CD4-positive, alpha-beta T cell treated with Interleukin-17A for 1 hour (primary cell): ENCODE measurements around the gene SLC35E3.

Experiments used
- DNase-seq: peaks from one replicate; pipeline ENCODE4 v3.0.0-alpha.2; 2020

Gene SLC35E3

DNA sequence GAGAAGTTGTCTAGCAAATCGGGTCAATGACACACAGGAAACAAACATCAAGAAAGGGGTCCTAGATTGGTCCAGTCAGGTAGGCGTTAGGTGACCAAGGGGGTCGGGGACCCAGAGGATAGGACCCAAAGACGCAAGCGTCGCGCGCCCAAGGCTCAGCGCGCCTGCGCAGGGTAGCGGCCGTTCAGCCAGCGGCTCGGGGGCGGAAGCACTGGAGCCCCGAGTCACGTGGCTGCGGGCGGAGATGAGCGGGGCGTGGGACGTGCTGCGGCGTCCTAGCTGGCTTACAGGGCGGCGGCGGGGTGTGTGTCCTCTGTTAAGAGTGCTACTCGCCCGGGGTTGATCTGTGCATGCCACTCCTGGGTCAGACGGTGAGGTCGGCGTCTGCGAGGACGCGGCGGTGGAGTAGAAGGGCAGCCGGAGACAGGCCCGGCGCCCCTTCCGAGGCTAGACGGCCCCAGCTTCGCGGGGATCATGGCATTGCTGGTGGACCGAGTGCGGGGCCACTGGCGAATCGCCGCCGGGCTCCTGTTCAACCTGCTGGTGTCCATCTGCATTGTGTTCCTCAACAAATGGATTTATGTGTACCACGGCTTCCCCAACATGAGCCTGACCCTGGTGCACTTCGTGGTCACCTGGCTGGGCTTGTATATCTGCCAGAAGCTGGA is at the start of gene SLC35E3:
SLC35E3 (plus strand) TSS at position 273 of the 668 bp plus-strand sequence; CDS start at position 475, 202 bp downstream.
- DNase-seq: peak; percentile 91

DNA sequence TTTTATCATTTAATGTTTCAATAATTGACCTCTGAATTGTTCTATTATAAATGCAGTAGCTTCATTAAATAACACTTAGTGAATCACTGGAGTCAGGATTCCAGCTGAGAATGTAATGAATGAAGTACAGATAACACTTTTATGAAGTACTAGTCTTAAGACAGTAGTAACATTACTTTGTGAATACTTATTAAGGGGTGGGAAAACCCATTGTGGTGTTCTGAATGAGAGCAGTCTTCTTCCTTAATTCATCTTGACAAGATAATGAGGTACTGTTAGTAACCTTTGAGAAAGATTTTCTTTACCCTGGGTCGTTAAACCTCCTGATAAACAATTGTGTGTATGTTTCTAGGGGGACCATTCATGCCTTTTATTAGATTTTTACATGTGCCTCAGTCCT is 46.5 kb upstream of the SLC35E3 start:
- DNase-seq: no peak

DNA sequence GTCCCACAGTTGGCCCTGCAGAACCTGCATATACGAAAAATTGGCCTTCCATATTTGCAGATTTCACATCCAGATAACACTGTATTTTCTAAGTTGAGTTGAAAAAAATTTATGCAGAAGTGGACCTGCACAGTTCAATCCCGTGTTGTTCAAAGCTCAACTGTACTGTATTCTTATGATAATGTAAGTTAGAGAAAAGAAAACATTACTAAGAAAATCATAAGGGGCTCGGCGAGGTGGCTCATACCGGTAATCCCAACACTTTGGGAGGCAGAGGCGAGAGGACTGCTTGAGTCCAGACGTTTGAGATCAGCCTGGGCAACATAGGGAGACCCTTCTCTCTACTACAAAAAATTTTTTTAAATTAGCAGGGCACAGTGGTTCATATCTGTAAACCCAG is 18.2 kb upstream of the SLC35E3 start:
- no peak for DNase-seq

DNA sequence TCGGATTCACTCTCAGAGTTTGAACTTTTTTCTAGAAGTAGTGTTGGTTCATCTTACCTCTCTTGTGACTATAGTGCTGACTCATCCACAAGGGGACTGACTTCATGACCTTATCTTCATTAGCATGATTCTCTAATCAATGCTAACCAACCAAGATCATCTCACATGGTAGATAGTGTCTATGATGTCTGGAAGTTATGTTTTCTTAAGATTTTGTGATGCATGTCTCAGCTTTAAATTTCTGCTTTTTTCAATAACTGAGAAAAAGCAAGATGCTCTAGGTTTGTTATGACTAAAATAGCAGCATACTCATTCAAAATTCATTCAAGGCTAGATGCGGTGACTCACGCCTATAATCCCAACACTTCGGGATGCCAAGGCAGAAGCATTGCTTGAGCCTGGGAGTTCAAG is 12.3 kb upstream of the SLC35E3 start:
- no peak for DNase-seq

DNA sequence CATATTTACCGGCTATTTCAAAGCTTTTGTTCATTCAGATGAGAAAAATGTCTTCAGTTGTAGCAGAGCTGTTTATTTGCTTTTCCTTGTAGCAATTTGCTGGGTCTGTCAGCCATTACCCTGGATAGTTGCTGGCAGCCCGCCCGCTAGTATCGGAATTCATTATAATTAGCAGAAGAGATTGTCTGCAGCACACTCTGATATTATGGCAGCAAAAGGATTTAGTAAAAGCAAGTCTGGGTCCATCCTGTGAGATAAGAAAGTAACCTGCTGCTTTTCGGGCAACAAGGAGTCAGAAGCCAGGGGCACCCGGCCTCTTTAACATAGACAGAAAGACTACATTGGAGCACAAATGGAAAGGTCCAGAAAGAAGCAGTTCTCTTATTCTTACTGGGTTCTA is 6.1 kb upstream of the SLC35E3 start:
- DNase-seq: no peak

DNA sequence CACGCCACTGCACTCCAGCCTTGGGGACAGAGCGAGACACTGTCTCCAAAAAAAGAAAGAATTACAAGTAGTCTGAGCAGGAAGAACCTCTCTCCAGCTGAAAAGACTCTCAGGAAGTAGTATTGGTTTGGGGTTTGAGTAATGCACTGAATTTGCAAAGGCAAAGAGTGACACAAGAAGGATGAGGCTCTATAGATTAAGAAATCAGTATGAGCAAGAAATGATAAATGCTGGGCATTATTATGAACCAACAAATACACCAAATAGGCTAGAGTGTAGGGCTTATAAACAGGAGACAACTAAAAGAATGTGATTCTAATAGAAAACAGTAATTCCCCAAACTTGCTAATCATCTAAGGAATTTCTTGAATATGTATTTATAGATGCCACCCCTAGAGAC is 2.6 kb upstream of the SLC35E3 start:
- DNase-seq: no peak

DNA sequence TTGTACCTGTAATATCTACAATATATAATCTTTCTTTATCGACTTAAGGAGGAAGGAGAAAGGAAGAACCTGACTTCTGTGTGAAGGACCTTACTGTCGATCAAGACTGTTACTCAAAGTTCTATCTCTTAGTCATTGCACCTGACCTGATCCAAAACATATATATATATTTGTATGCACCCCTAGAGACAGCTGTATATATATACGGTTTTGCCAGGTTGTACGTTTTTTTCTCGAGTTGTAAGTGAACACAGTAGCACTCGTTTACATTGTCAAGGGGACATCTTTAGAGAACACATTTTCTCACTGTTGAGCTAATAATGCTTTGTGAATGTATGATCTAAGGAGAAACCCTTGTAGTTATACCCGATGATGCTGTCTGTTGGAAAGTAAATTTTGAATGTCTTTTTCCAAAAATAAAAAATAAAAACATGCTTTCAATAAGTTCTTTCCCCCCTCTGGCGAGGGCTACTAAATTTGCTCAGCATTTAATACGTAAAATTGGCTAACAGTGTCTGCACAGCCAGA is 536 bp upstream of the SLC35E3 start:
- DNase-seq: no peak

DNA sequence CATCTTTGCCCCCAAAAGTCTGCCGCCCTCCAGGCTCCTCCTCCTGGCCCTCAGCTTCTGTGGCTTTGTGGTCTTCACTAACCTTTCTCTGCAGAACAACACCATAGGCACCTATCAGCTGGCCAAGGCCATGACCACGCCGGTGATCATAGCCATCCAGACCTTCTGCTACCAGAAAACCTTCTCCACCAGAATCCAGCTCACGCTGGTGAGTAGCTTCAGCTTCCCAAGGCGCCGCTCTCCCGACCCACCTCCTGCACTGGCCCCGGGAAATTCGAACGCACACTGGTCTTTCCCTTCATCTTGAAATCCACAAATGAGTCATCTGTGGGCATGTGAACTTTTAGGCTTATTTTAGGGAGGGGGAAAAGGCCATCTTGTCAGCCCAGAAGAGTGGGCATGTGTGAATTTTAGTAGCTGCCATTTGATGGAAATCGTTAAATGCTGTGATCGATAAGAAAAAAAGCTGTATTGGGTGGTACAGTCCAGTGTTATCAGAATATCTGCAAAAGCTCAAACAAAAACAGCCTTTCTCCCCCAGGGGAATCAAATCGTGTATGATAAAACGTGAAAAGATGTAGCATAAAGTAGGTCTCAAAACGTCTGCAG is 700 bp downstream of the SLC35E3 start:
- DNase-seq: peak; percentile 25

DNA sequence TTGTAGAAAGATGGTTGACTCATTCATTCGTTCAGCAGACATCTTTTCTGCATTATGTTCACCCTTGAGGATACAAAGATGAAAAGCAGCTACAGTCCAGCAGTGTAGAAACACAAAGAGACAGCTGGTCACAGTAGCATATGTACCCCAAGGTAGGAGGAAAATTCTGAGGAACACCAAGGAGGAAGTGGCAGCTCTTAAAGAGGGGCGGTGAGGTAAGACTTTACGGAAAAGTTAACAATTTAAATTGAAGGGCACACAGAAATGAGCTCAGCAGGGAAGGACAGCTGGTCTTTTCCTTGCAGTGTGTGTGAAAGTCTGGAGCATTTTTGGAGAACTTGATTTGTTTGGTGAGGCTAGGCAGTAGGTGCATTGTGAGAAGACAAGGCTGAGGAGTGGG is 3.5 kb downstream of the SLC35E3 start:
- no peak for DNase-seq

DNA sequence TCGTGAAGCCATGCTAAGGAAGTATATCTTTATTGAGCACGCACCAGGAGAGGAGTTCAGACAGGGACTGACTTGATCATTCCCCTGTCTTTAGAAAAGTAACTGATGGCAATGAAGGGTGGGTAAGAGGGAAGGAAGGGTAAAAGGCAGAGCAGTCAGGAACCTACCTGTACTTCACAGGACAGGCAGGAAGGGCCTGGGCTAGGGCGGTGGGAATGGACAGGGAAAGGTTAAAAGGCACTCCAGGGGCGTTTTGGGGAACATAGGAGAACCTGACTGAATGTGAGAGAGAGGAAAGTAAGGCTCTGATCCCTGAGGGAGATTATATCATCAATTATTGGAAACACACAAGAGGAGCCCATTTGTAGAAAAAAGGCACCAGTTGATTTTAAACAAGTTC is 3.9 kb downstream of the SLC35E3 start:
- DNase-seq: no peak

DNA sequence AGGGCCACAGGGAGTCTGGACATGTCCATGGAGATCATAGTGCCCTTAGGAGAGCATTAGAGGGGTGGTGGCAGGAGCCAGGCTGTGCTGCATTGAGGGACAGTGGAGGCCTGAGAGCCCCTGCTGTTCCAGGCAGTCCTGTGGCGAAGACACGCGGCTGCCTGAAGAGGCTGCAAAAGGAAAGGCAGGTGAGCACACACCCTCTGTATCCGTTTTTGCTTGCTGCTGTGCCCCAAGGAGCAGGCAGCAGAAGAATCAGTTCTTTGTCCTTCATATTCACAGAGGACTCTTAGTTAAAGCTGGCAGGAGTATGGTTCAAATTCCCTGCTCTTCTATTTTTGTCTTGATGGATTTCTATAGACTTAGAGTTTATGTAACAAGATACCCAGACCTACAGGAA is 4.5 kb downstream of the SLC35E3 start:
- no peak for DNase-seq

DNA sequence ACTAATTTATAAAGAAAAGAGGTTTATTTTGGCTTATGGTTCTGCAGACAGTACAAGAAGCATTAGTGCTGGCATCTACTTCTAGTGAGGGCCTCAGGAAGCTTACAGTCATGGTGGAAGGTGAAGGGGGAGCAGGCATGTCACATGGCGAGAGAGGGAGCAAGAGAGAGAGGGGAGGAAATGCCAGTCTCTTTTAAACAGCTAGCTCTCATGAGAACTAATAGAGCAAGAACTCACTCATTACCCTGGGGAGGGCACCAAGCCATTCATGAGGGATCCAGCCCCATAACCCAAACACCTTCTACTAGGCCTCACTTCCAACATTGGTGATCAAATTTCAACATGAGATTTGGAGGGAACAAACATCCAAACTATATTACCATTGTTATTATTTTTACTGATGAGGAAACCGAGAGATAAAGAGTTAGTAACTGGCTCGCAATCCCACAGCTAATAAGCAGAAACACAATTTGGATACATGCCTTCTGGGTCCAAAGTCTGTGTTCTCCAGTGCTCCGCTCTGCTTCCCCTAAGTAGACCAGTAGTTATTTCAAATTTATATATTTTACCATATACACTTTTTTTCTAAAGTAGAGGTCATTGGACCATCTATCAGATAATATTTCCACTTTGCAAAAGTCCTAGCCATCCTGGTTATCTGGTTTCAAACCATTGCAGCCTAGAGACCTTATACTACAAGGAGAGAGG is 9.7 kb downstream of the SLC35E3 start:
- DNase-seq: no peak

DNA sequence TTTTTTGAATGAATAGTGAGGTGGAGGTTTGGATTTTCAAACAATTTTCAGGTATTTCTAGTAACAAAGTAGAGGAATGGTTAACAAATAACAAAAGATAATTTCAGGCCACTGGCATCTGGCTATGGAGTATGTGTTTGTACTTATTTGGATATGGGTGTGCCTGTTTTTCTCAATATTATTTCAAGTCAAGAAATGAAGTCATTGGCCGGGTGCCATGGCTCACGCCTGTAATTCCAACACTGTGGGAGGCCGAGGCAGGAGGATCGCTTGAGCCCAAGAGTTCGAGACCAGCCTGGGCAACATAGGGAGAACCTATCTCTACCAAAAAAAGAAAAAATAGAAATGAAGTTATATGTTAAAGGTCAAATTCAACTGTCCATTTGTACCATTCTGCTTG is 13.9 kb downstream of the SLC35E3 start:
- DNase-seq: no peak

DNA sequence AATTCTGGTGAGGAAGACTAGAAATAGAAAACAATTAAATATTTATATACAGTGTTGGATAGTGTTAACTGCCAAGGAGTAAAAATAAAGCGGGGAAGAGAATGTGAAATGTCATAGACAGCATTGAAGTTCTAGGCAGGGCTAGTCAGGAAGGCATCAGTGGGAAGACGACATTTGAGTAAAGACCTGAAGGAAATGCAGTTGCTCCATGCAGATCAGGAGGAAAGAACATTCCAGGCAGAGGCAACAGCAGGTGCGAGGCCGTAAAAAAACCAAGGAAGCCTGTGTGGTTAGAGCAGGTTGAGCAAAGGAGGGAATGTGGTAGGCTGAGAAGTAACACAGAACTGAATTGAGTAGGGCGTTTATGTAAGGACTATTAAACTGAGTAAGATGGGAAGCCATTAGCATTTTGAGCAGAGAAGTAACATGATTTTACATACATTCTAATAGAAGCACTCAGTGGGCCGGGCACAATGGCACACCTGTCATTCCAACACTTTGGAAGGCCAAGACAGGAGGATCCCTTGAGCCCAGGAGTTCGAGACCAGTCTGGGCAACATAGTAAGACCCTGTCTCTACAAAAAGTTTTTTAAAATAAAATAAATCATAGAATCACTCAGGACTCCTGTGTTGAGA is 14.9 kb downstream of the SLC35E3 start:
- DNase-seq: no peak

DNA sequence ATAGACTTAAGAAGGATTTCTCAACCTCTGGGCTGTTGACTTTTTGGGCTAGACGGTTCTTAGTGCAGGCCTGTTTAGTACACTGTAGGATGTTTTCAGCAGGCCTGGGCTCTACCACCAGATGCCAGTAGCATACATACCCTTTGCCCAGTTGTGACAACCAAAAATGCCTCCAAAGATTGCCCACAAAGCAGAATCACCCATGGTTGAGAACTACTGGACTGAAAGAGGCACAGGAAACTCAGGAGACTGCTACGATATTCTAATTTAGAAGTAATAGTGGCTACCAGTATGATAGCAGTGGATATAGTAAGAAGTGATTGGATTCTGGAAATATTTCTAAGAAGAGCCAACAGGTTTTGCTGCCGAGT is 15.5 kb downstream of the SLC35E3 start:
- DNase-seq: no peak

DNA sequence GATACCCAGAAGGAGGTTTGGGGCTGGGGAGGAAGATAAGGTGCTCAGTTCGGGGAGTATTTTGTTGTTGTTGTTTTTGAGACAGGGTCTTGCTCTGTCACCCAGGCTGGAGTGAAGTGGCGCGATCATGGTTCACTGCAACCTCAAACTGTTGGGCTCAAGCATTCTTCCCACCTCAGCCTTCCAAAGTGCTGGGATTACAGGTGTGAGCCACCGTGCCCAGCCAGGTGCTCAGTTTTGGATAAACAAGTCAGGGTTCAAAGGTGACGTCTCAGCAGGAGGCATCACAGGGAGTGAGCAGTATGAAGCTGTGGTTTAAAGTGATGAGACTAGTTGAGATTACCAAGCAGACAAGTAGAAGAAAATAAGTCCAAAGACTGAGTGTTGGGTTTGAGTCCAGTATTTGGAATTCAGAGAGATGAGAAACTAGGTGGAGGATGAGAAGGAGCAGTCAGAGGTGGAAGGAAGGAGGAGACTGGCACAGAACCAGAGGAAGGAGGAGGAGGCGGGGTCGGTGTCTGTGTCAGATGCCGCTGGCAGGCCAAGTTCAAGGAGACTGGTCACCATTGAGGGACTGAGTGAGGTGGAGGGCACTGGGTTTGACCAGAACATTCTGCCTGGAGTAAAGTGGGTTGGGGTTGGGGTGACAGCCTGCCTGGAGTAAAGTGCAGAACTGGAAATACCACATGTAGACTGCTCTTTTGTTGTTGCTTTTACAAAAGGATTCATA is 16.1 kb downstream of the SLC35E3 start:
- DNase-seq: no peak

DNA sequence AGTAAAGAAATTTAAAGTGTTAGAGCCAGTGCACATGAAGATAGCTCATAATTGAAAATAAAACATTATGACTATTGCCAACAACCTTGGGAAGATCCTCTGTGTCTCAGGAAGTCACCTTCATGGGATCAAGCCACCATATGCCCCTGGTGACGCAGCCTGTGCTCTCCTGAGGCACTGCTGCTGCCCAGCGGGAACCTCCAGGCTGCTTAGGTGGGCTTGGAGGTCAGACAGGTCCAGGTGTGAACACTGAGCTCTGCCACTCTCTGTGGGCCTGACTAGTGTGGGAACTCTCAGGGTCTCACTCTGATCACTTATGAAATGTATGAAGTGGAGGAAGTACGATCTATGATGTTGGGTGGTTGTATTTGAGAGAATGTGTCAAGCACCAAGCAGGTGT is 16.7 kb downstream of the SLC35E3 start:
- DNase-seq: no peak

DNA sequence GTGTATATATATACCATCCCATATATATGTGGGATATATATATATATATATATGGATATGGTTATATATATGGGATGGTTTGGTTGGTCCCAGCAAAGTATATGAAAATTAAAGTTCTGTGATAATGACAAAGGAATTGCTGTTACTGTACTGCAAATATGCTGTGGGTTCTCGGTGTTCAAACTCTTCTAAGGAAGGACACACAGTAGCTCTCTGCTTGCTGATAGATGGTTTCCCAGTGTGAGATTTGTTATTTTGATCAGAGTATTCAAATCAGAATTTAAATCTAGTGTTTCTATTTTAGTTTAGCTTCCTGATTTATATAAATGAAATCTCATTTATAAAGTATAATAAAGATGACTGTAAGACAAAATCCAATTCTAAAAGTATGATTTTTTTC is 19.7 kb downstream of the SLC35E3 start:
- no peak for DNase-seq

DNA sequence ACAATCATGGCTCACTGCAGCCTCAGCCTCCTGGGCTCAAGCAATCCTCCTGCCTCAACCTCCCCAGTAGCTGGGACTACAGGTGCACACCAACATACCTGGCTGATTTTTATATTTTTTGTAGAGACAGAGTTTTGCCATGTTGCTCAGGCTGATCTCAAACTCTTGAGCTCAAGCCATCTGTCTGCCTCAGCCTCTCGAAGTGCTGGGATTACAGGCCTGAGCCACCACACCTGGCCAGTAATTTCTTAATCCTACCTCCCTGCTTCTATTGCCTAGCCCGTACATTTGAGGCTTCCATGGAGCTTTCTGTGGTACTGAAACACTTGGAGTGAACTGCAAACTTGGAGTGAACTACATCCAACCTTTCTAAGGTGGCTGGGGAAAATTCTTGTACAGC is 20.7 kb downstream of the SLC35E3 start:
- DNase-seq: no peak

DNA sequence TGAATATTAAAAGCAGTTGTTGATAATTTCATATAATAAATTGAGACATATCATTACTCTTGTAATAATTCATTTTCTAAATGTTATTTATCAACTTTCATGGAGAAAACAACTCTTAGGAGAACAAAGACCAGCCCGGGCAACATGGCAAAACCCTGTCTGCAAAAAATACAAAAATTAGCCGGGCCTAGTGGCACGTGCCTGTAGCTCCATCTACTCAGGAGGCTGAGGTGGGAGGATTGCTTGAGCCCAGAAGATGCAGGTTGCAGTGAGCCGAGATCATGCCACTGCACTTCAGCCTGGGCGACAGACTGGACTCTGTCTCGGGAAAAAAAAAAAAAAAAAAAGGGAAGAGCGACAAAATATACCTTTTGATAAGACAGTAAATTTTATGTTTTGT is 21.2 kb downstream of the SLC35E3 start:
- no peak for DNase-seq

DNA sequence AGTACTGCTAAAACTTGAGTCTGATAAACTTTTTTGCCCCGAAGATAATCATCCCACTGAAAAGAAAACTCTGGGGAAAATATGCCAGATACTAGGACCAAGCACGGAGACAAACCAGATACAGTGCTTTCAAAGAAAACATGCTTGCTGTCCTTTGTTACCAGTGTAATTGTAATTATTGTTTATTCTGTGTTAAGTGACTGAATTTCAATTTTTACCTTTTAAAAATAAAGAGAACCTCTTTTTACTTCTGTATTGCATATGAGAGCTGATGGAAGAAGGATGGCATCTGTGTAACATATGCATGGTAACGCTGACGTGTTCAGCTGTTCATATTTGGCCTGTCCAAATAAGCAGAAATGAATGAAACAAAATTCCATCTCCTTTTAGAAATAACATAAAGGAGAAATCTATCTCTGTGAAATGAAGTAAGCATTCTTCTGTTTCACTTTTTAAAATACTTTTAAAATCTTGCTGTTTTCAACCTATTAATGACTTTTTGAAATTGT is 22.5 kb downstream of the SLC35E3 start:
- DNase-seq: no peak

DNA sequence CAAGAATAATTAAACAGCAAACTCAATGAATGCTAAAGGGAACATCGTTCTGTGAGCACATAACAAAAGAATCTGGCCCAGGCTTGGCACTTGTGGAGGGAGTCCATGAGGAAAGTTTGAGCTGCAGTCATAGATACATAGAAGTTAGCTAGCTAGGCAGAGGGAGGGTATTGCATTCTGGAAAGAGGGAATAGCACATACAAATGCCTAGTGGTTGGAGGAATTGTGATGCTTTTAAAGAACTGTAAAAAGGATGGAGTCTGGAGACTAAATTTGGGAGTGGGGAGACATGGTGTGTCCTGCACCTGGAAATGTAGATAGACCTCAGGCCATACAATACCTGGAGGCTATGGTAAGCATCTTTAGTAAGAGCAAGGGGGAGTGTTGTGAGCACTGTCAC is 24.0 kb downstream of the SLC35E3 start:
- no peak for DNase-seq
